ENCODE measurements around the gene NKTR. TPM values are rescaled to one million over a fixed set of nuclear protein-coding genes. Genes with fewer than 3 reads are reported as not detected.

NKTR gene
- total RNA-seq, 3 donors from 2014 or later: 132 to 214 (median 175) TPM

DNA sequence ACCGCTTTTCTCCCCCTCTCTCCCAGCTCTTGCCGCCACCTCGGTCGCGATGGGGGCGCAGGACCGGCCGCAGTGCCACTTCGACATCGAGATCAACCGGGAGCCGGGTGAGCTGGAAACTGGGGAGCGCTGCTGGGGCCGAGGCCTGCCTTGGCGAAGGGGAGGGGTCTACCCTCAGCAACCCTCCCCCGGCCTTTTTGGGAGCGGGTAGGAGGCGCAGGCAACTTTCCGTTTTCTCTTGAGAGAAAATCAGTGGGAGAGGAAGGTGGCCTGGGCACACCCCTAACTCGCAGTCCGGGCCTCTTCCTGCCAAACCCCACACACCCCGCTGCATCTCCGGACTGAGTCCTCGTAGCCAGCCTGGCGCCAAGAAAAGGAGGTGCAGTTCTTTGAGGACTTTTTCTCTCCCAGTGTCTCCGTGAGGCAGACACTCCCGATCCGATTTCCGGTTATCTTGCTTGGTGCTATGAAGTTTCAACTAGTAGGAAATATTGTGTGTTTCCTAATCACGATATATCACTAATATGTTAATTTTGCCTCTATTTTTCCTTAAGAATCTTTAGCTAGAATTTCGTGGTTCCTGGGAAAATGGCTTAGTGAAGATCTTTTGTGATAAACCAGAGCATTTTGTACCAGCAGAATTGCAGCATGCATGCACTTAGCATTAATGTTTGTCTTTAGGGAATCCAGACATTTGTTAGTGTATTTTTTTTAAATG is 631 bp downstream of the NKTR start:
- intact Hi-C loops (cut with DNase I; ENCODE audit: low total_unique reads): no loop called here
- no peaks in the 10 kb centered on the region for H3K9me3 ChIP-seq
- TF ChIP-seq POLR2AphosphoS5 (IDR thresholded peaks at IDR 0.05) (peak in 1 of 3 donors; percentile 6), POLR2A (IDR thresholded peaks at IDR 0.05) (no peak)
- TF ChIP-seq, protein P1, sequence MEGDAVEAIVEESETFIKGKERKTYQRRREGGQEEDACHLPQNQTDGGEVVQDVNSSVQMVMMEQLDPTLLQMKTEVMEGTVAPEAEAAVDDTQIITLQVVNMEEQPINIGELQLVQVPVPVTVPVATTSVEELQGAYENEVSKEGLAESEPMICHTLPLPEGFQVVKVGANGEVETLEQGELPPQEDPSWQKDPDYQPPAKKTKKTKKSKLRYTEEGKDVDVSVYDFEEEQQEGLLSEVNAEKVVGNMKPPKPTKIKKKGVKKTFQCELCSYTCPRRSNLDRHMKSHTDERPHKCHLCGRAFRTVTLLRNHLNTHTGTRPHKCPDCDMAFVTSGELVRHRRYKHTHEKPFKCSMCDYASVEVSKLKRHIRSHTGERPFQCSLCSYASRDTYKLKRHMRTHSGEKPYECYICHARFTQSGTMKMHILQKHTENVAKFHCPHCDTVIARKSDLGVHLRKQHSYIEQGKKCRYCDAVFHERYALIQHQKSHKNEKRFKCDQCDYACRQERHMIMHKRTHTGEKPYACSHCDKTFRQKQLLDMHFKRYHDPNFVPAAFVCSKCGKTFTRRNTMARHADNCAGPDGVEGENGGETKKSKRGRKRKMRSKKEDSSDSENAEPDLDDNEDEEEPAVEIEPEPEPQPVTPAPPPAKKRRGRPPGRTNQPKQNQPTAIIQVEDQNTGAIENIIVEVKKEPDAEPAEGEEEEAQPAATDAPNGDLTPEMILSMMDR (IDR thresholded peaks at IDR 0.05): peak in 2 of 3 donors; percentile 36 to 44
- peak overlapping the region; percentile 69 to 94 (median 84) for H3K4me3 ChIP-seq
- peaks cover 0 to 16% of the 10 kb centered on the region in 2 donors for H3K4me1 ChIP-seq
- H3K27ac ChIP-seq: peak overlapping the region; percentile 92 to 99
- peak; percentile 62 to 65 for DNase-seq (ENCODE audit: low spot score in 2 of 2)
- no peaks in the 10 kb centered on the region for H3K36me3 ChIP-seq
- H3K27me3 ChIP-seq: no peaks in the 10 kb centered on the region

DNA sequence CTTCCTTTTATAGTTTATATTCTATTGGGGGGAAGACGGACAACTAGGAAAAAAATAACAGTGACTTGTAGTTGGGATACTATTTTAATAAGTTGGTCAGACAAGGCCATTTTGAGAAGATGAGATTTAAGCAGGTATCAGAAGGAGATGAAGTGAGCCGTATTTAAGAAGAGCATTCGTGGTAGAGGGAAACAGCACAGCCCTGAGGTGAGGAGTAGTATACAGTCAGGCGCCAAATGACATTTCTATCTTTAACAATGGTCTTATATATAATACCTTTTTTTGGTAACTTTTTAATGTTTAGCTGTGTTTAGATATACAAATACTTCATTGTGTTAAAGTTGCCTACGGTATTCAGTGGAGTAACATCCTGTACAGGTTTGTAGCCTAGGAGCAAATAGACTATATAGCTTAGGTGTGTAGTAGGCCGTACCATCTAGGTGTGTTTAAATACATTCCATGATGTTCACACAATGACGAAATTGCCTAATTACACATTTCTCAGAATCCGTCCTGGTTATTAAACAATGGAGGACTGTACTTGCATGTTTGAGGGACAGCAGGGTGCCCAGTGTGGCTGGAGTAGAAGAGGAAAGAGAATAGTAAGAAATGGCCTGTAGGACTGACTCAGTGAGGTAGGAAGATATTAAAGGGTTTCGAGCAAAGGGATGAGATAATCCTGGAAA is 1.6 kb downstream of the NKTR start:
- no peak for DNase-seq (ENCODE audit: low spot score in 2 of 2)
- Histone ChIP-seq H3K36me3 (no peaks in the 10 kb centered on the region), H3K4me3 (peak overlapping the region; percentile 69 to 94 (median 84)), H3K4me1 (peaks cover 0 to 16% of the 10 kb centered on the region in 2 donors), H3K27me3 (no peaks in the 10 kb centered on the region), H3K27ac (peak overlapping the region; percentile 34 to 92), H3K9me3 (no peaks in the 10 kb centered on the region)
- intact Hi-C loops (cut with DNase I; ENCODE audit: low total_unique reads): no loop called here
- TF ChIP-seq, protein P1 (IDR thresholded peaks at IDR 0.05): no peak
- TF ChIP-seq POLR2AphosphoS5 (IDR thresholded peaks at IDR 0.05) (no peak), POLR2A (IDR thresholded peaks at IDR 0.05) (no peak)

DNA sequence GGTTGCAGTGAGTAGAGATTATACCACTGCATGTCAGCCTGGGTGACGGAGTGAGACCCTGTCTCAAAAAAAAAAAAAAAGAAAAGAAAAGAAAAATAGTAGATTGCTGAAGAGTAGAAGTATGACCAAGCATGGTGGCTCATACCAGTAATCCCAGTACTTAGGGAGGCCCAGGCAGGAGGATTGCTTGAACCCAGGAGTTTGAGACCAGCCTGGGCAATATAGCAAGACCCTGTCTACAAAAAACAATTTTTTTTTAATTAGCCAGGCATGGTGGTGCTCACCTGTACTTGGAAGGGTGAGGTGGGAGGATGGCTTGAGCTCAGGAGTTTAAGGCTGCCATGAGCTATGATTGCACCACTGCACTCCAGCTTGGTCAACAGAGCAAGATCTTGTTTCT is 2.5 kb downstream of the NKTR start:
- Histone ChIP-seq H3K36me3 (no peaks in the 10 kb centered on the region), H3K9me3 (no peaks in the 10 kb centered on the region), H3K4me3 (no peak overlapping the region), H3K27me3 (no peaks in the 10 kb centered on the region), H3K4me1 (peaks cover 0 to 16% of the 10 kb centered on the region in 2 donors), H3K27ac (peak overlapping the region in 1 of 2 donors; percentile 34)
- intact Hi-C loops (cut with DNase I; ENCODE audit: low total_unique reads): no loop called here
- no peak for DNase-seq (ENCODE audit: low spot score in 2 of 2)
- TF ChIP-seq, protein P1 (IDR thresholded peaks at IDR 0.05): no peak
- TF ChIP-seq POLR2AphosphoS5 (IDR thresholded peaks at IDR 0.05) (no peak), POLR2A (IDR thresholded peaks at IDR 0.05) (no peak)

DNA sequence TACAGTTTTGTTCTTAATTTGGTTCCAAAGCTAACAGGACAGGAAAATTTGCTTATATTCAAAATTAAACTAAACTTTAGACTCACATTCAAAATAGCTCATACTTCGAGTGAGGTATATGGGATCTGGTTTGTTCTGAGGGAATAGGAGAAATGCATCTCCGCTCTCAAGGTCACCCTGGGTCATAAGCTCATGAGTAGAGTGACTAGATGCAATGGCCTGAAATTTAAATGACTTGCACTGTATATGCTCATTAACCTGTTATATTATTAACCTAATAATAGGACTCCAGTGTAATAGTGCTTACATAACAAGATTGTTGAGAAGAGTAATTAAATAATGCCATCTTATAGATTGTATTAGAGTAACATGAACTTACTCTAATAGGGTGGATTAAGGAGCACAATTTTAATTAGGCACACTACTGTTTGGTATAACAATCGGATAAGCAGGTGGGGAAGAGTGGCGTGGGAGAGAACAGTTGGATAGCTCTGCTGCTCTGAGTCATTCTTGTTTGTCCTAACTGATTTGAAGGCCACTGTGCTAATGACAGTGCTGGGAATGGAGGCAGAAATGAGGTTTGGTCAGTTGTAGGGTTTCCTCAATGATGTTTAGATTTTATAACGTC is 5.2 kb downstream of the NKTR start:
- DNase-seq (ENCODE audit: low spot score in 2 of 2): no peak
- Histone ChIP-seq H3K4me1 (peaks cover 0 to 24% of the 10 kb centered on the region in 2 donors), H3K4me3 (no peak overlapping the region), H3K27ac (peak overlapping the region in 1 of 2 donors; percentile 48), H3K36me3 (no peaks in the 10 kb centered on the region), H3K27me3 (no peaks in the 10 kb centered on the region), H3K9me3 (no peaks in the 10 kb centered on the region)
- TF ChIP-seq POLR2AphosphoS5 (IDR thresholded peaks at IDR 0.05): no peak
- TF ChIP-seq, protein P1 (IDR thresholded peaks at IDR 0.05): no peak
- TF ChIP-seq POLR2A (IDR thresholded peaks at IDR 0.05): no peak
- intact Hi-C loops (cut with DNase I; ENCODE audit: low total_unique reads): no loop called here
